BE2C (cell line): Measurements from ENCODE around the gene MBD4.
"Not testable (repeated sequence)": the region's sequence is repeated elsewhere in the genome, so short reads cannot be mapped to it uniquely, and the experiment has no call there.

ENCODE experiments used
- DNase-seq: peaks from one replicate; pipeline ENCODE4 v3.0.0-alpha.2; 2020
- H3K27me3 ChIP-seq: fragments of 250-450 bp; sonication (Bioruptor Pico); 2 replicates; pipeline ENCODE4 v1.5.1; 2020; ENCODE audit warnings: mild to moderate bottlenecking
- H3K36me3 ChIP-seq: fragments of 250-450 bp; sonication (Bioruptor Pico); 2 replicates; pipeline ENCODE4 v1.5.1; 2020; ENCODE audit warnings: mild to moderate bottlenecking
- H3K4me1 ChIP-seq: fragments of 250-450 bp; sonication (Bioruptor Pico); 2 replicates; pipeline ENCODE4 v1.5.1; 2020
- H3K4me3 ChIP-seq: 2 replicates; pipeline ENCODE4 v1.5.1; 2011; ENCODE audit warnings: low read depth, low read length
- H3K9me3 ChIP-seq: fragments of 250-450 bp; sonication (Bioruptor Pico); 2 replicates; pipeline ENCODE4 v1.5.1; 2020
- TF ChIP-seq, protein P1 (sequence below): IDR thresholded peaks from 2 replicates; pipeline ENCODE4 v1.5.1; 2012; ENCODE audit warnings: mild to moderate bottlenecking, low read depth, low read length

MBD4 gene

DNA sequence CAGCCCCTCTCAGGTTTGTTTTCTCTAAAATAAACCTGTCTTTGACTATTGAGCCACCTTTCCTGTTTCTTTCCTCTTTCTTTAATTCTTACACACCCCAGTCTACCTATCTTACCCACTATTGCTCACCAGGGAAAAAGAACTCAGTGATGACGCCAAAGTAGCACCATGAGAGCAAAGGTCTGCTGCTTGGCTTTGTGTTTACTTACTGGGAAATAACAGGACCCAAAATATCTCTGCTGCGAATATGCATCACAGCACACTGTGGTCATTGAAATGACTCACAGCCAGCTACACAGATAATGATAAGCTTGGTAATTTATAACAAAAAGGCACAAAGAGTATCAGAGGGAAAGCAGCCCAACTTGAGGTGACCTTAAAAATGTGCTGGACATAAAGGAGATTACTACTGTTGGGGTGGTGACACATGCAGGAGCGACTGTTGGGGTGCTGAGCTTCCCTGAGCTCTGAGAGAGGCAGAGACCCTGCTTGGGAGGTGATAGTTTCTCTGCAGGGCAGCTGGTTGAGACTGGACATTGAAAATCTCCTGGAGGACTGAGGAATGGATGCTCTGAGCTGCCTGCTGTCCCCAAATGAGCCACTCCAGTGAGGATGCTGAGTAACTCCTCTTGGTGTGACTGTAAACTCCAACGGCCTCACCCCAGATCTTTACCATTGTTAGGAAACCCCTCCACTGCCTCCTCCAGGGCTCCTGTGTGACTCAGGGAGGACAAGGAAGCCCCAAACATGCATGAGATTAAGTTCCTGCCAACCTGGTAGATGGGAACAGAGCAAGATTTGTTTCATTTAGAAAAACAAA is 25.9 kb downstream of the MBD4 start:
- Histone ChIP-seq H3K4me1 (no peaks in the 10 kb centered on the region), H3K4me3 (no peak overlapping the region)
- DNase-seq = no peak

DNA sequence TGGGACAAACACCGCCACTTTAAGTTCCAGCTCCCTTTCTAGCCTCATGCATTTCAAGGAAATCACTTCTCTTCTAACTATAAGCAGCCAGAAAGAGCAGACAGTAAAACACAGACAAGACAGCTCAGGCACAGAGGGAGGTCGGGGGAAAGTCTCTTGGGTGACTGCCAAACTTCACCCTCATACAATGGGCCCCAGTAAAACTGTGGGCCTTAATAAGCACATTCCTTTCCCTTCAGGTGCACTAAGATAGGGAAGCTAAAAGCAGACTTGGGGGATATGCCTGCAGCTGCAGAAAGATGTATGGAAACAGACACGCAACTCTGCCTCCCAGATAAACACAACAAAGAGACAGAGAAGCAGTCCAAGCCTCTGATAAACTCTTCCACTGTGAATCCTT is 26.5 kb downstream of the MBD4 start:
- not testable (repeated sequence) for H3K27me3 ChIP-seq, DNase-seq, H3K4me1 ChIP-seq, H3K4me3 ChIP-seq, H3K9me3 ChIP-seq, H3K36me3 ChIP-seq

More for the DNA sequence above, 25.9 kb downstream of the MBD4 start:
- no peaks in the 10 kb centered on the region for H3K27me3 ChIP-seq
- no peaks in the 10 kb centered on the region for H3K9me3 ChIP-seq
- no peaks in the 10 kb centered on the region for H3K36me3 ChIP-seq
- TF ChIP-seq, protein P1, sequence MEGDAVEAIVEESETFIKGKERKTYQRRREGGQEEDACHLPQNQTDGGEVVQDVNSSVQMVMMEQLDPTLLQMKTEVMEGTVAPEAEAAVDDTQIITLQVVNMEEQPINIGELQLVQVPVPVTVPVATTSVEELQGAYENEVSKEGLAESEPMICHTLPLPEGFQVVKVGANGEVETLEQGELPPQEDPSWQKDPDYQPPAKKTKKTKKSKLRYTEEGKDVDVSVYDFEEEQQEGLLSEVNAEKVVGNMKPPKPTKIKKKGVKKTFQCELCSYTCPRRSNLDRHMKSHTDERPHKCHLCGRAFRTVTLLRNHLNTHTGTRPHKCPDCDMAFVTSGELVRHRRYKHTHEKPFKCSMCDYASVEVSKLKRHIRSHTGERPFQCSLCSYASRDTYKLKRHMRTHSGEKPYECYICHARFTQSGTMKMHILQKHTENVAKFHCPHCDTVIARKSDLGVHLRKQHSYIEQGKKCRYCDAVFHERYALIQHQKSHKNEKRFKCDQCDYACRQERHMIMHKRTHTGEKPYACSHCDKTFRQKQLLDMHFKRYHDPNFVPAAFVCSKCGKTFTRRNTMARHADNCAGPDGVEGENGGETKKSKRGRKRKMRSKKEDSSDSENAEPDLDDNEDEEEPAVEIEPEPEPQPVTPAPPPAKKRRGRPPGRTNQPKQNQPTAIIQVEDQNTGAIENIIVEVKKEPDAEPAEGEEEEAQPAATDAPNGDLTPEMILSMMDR = no peak

DNA sequence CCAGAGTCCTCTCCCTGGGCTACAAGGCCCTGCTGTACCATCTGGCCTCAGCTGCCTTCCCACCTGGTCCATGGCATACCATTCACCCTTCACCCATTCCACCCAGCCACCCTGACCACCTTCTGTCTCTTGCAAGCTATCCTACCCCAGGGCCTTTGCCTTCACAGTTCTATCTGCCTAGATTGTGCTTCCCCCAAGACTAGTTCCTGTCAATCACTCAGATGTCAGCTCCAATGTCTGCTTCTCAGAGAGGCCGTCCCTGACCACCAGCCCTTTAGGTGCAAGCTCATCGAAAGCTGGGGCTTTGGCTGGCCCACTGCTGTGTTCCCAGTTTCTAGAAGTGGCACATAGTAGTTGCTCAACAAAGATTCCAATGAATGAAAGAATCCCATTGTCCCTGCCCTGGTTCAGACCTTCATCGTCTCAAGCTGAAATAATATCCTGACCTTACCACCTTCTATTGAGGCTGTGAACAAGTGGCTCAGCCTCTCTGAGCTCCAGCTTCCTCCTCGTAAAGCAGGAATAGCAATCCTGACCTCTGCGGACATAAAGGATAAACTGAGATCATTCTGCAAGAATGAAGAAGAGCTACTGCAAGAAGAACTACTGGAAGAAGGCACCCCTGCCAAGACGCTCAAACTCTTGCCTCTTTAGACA is 27.1 kb downstream of the MBD4 start:
- Histone ChIP-seq H3K4me3 (no peak overlapping the region), H3K27me3 (no peaks in the 10 kb centered on the region), H3K9me3 (no peaks in the 10 kb centered on the region), H3K4me1 (no peaks in the 10 kb centered on the region), H3K36me3 (no peaks in the 10 kb centered on the region)
- DNase-seq = no peak
- TF ChIP-seq, protein P1 = no peak

DNA sequence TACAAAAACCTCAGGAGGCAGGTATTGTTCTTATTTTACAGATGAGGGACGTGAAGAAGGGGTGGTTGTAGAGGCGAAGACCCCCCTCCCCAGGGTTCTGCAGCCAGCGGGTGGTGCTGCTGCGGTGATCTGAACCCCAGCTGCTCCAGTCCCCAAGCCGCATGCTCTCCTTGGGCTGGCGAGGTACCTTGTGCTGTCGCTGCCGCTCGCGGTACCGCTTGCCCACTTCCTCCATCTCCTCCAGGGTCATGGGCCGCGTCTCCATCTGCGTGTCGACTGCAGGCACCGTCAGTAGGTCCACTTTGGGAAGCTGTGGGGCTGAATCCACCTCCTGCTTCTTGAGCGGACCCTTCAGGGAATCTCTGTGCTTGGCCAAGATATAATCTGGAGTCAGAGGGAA is 28.8 kb downstream of the MBD4 start:
- Histone ChIP-seq H3K27me3 (no peaks in the 10 kb centered on the region), H3K4me1 (no peaks in the 10 kb centered on the region), H3K9me3 (no peaks in the 10 kb centered on the region), H3K4me3 (no peak overlapping the region), H3K36me3 (no peaks in the 10 kb centered on the region)
- TF ChIP-seq, protein P1 = no peak
- no peak for DNase-seq

DNA sequence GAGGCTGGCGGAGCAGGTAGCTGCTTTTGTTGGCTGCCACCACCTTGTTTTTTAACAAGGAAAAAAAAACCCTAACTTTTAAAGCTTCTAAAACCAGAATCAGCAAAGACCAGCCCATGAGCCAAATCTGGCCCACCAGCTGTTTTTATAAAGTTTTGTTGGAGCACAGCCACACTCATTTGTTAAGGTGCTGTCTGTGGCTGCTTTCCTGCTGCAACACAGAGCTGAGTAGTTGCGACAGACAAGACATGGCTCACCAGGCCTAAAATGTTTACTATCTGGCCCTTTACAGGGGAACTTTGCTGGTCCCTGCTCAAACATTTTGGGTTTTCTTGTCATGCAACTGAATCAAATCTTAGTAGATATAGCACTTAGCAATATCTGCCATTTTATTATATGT is 30.2 kb downstream of the MBD4 start:
- H3K27me3 ChIP-seq = no peaks in the 10 kb centered on the region
- no peaks in the 10 kb centered on the region for H3K36me3 ChIP-seq
- TF ChIP-seq, protein P1 = no peak
- no peaks in the 10 kb centered on the region for H3K4me1 ChIP-seq
- no peak overlapping the region for H3K4me3 ChIP-seq
- no peaks in the 10 kb centered on the region for H3K9me3 ChIP-seq
- DNase-seq = no peak

DNA sequence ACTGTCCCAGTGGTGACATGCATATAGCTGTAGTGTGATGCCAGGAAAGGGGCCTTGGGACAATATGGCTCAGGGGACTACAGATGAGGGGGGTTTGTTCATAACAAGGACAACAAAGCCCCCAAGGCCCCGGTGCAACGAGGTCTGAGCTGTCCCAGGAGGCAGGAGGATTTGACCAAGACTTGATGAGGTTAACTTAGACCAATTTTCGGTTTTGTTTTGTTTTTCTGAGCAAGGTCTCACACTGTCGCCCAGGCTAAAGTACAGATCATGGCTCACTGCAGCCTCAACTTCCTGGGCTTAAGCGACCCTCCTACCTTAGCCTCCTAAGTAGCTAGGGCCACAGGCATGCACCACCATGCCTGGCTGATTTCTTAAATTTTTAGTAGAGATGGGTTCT is 35.1 kb downstream of the MBD4 start:
- TF ChIP-seq, protein P1 = no peak

More for the DNA sequence above, 35.1 kb downstream of the MBD4 start:
- Histone ChIP-seq H3K4me1 (no peaks in the 10 kb centered on the region), H3K4me3 (no peak overlapping the region), H3K9me3 (no peaks in the 10 kb centered on the region), H3K27me3 (no peaks in the 10 kb centered on the region), H3K36me3 (no peaks in the 10 kb centered on the region)
- no peak for DNase-seq
